A549 treated with GW870086 at 1 μM for 4 hours (cell line): ENCODE data around the gene PF4V1. TPM values are rescaled to one million over a fixed set of nuclear protein-coding genes. Genes with fewer than 3 reads are reported as not detected.

Experiments used
- total RNA-seq: library from RNA; stranded (reverse); fragments of 200-300 nt; extraction: Qiagen RNA extraction; gene quantifications from 5 replicates; pipeline ENCODE4 v1.2.3, GENCODE V29; 2022; ENCODE audit warnings: low read depth

Gene PF4V1
- total RNA-seq: not detected in 5 replicates

GRCh38 chr4:73853246-73853704, at the start of gene PF4V1:
PF4V1 (plus strand) TSS chr4:73853296; CDS start chr4:73853363, 67 bp downstream.

GRCh38 chr4:73836373-73837279, 16.5 kb upstream of the PF4V1 start, which contains the start of gene CXCL6:
CXCL6 (plus strand) TSS chr4:73836678; CDS start chr4:73836751, 73 bp downstream.

GRCh38 chr4:73869130-73870055, 16.3 kb downstream of the PF4V1 start, which contains the start of gene CXCL1:
CXCL1 (plus strand) TSS chr4:73869393; CDS start chr4:73869471, 78 bp downstream.

Other genes with a start within 250 kb of the PF4V1 start
- 0.81 to 1.2 TPM (median 1.1 TPM) in 5 replicates for gene RASSF6, start 232.9 kb upstream of the PF4V1 start, total RNA-seq
- gene CXCL8, start 112.7 kb upstream of the PF4V1 start, total RNA-seq: 6.7 to 11.2 TPM (median 8.1 TPM) in 5 replicates
- gene CXCL6, start 16.6 kb upstream of the PF4V1 start, total RNA-seq: not detected in 5 replicates
- gene CXCL1, start 16.1 kb downstream of the PF4V1 start, total RNA-seq: 8.2 to 9.5 TPM (median 9.2 TPM) in 5 replicates
- 0.56 to 1.6 TPM (median 1.5 TPM) in 5 replicates for gene PF4, start 128.7 kb downstream of the PF4V1 start, total RNA-seq
- gene PPBP, start 134.9 kb downstream of the PF4V1 start, total RNA-seq: 0.38 to 0.45 TPM in 2 of 5 replicates, not detected in the others
- 27.7 to 36.9 TPM (median 34.8 TPM) in 5 replicates for gene CXCL5, start 145.4 kb downstream of the PF4V1 start, total RNA-seq
- 3.3 to 4.4 TPM (median 4.0 TPM) in 5 replicates for gene CXCL3, start 185.4 kb downstream of the PF4V1 start, total RNA-seq
- gene CXCL2, start 245.9 kb downstream of the PF4V1 start, total RNA-seq: 13.6 to 20.4 TPM (median 16.7 TPM) in 5 replicates